ENCODE results near the gene EPHA2.
A peak's percentile ranks its signal among the peaks of the same experiment; 100 is the strongest.

EPHA2 gene

GRCh38 chr1:16092923-16093511 lies 62.9 kb downstream of the EPHA2 start:
- no peak for DNase-seq (ENCODE audit: low read depth in 2 of 2)

GRCh38 chr1:16092097-16092922 lies 63.6 kb downstream of the EPHA2 start:
- DNase-seq (ENCODE audit: low read depth in 2 of 2) = no peak

- no peak for DNase-seq (ENCODE audit: low read depth in 2 of 2)
Measured at GRCh38 chr1:16091296-16091695, 64.6 kb downstream of the EPHA2 start.

GRCh38 chr1:16090076-16090826 lies 65.6 kb downstream of the EPHA2 start:
- no peak for DNase-seq (ENCODE audit: low read depth in 2 of 2)

GRCh38 chr1:16088996-16089395 lies 66.9 kb downstream of the EPHA2 start:
- no peak for DNase-seq (ENCODE audit: low read depth in 2 of 2)

GRCh38 chr1:16088351-16088911 lies 67.4 kb downstream of the EPHA2 start:
- no peak for DNase-seq (ENCODE audit: low read depth in 2 of 2)

- no peak for DNase-seq (ENCODE audit: low read depth in 2 of 2)
Measured at GRCh38 chr1:16087733-16088132, 68.1 kb downstream of the EPHA2 start.

- no peak for DNase-seq (ENCODE audit: low read depth in 2 of 2)
Measured at GRCh38 chr1:16085522-16085921, 70.3 kb downstream of the EPHA2 start.

GRCh38 chr1:16083486-16083885 lies 72.4 kb downstream of the EPHA2 start:
- no peak for DNase-seq (ENCODE audit: low read depth in 2 of 2)

GRCh38 chr1:16082283-16083038 lies 73.4 kb downstream of the EPHA2 start:
- DNase-seq (ENCODE audit: low read depth in 2 of 2) = peak in 1 of 2 donors; percentile 35

GRCh38 chr1:16081636-16082035 lies 74.2 kb downstream of the EPHA2 start:
- no peak for DNase-seq (ENCODE audit: low read depth in 2 of 2)

GRCh38 chr1:16080422-16081150 lies 75.3 kb downstream of the EPHA2 start:
- DNase-seq (ENCODE audit: low read depth in 2 of 2) = no peak

- peak; percentile 46 to 48 for DNase-seq (ENCODE audit: low read depth in 2 of 2)
Measured at GRCh38 chr1:16078925-16079656, 76.8 kb downstream of the EPHA2 start.

GRCh38 chr1:16077406-16078245 lies 78.2 kb downstream of the EPHA2 start:
- no peak for DNase-seq (ENCODE audit: low read depth in 2 of 2)

GRCh38 chr1:16076865-16077238 lies 79.0 kb downstream of the EPHA2 start:
- DNase-seq (ENCODE audit: low read depth in 2 of 2) = no peak

- DNase-seq (ENCODE audit: low read depth in 2 of 2) = no peak
Measured at GRCh38 chr1:16076031-16076864, 79.6 kb downstream of the EPHA2 start.

GRCh38 chr1:16075337-16076030 lies 80.4 kb downstream of the EPHA2 start:
- DNase-seq (ENCODE audit: low read depth in 2 of 2) = no peak

Measured in stimulated activated CD8-positive, alpha-beta memory T cell treated with anti-CD3 and anti-CD28 coated beads, Interleukin-2, amount 100 ng/mL, for 1 hour (primary cell).